Hepatocyte (in vitro differentiated cells): ENCODE measurements around the gene GNG12.

ENCODE experiments used
- CTCF ChIP-seq: fragments of 200-600 bp; sonication (generic); IDR thresholded peaks from 2 replicates; pipeline ENCODE4 v1.5.1; 2016; ENCODE audit warnings: antibody characterized with exemption, mild to moderate bottlenecking; ENCODE audit not compliant: poor library complexity
- EZH2phosphoT487 ChIP-seq: fragments of 200-600 bp; sonication (generic); IDR thresholded peaks from one replicate; pipeline ENCODE4 v1.6.1; 2018; ENCODE audit warnings: antibody characterized with exemption, mild to moderate bottlenecking, low read depth, moderate library complexity; ENCODE audit not compliant: unreplicated experiment, severe bottlenecking

GRCh38 chr1:67704351-67704750 is 128.9 kb downstream of the GNG12 start:
- TF ChIP-seq EZH2phosphoT487 = no peak
- no peak for TF ChIP-seq CTCF
